D721Med (cell line): Measurements from ENCODE around the gene CCDC187.

Source experiments
- DNase-seq: peaks from one replicate; pipeline ENCODE4 v3.0.0; 2011; ENCODE audit warnings: low spot score; ENCODE audit not compliant: insufficient read length
- FAIRE-seq: peaks from 2 replicates; lab custom pipeline; 2011; peaks lifted over from hg19 to GRCh38; lab: Jason Lieb, UNC
- CTCF ChIP-seq: IDR thresholded peaks from 2 replicates; pipeline ENCODE4 v1.5.1; 2012; ENCODE audit warnings: mild to moderate bottlenecking, control low read depth; ENCODE audit not compliant: insufficient read depth; ENCODE audit errors: missing control alignments

The CCDC187 gene

DNA sequence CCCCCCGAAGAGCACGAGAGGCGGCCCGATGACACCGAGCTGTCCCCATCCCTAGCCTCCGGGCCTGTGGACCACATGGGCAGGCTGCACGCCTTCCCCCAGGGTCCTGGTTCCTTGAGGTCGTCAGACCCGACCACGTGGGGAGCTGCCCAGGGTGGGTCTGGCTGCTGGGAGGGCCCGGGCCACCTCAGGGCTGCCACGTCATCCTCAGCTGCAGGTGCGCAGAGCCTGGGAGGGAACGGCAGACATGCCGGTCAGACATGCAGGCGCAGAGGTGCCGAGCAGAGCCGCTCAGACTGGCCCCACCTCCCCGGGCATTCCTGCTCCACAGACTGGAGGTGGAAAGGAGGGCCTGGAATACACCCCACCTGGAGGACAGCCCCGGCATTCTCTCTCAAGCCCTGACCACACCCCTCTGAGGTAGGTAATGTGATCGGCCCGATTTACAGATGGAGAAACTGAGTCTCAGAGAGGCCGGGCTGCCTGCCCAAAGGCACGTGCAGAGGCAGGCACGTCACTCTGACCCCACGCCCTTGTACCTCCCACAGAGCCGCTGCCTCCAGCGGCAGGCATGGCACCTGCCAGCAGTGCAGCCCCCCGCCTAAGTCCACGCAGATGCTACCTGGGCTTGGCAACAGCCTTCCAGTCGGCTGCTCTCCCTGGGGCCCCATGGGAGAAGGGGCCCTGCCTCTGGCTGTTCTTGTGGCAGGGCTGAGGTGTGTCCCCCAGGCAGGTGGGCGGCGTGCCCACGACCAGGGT, 649 bp downstream of the CCDC187 start:
- FAIRE-seq (no peak), DNase-seq (no peak)
- no peak for TF ChIP-seq CTCF

GRCh38 chr9:136302527-136302926, 1.4 kb downstream of the CCDC187 start:
- DNase-seq = no peak
- no peak for TF ChIP-seq CTCF
- no peak for FAIRE-seq

DNA sequence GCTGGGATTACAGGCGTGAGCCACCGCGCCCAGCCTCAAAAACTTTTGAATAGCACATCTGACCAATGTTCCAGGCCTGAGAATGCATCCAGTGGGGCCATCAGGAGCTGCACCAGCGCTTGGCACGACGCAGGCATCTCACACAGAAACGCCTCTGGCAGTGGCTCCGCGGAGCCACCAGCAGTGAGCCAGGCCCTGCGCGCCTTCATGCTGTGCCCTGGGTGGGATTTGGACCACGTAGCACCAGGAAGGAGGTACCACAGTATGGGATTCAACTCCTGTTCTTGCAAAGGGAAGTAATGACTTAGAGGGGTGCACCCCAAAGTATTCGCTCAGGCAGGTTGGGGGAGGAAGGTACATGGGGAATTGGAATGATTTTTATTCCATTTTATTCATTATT, 3.0 kb downstream of the CCDC187 start:
- no peak for DNase-seq
- no peak for TF ChIP-seq CTCF
- FAIRE-seq = no peak

GRCh38 chr9:136300016-136300545, 3.8 kb downstream of the CCDC187 start:
- TF ChIP-seq CTCF = no peak
- FAIRE-seq (no peak), DNase-seq (no peak)

GRCh38 chr9:136299541-136299940, 4.4 kb downstream of the CCDC187 start:
- FAIRE-seq (no peak), DNase-seq (no peak)
- TF ChIP-seq CTCF = no peak

DNA sequence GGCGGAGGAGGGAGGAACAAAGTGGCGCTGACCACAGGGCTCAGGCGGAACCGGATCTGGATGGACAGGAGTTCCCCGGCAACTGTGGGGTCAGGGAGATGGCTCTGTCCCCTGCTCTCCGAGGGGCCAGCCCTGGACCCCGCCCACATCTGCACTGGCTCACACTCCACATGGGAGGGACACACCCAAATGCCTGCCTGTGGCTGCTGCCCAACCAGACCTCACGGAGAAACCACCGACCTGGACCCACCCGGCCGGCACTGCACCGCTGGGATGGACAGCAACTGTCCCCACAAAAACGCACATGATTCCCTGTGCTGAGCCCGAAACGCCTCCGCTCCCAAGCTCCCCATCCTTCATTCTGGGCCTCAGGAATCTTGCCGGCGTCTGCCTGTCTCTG, 4.8 kb downstream of the CCDC187 start:
- DNase-seq = no peak
- FAIRE-seq = no peak
- no peak for TF ChIP-seq CTCF
